ENCODE measurements around the gene MAST1.

Gene MAST1

GRCh38 chr19:12867120-12868099 lies 29.1 kb downstream of the MAST1 start:
- DNase-seq, result peak in 10 of 51 donors; percentile 1 to 44 (median 21)

GRCh38 chr19:12868540-12869112 lies 30.3 kb downstream of the MAST1 start:
- no peak for DNase-seq

GRCh38 chr19:12871681-12872080 lies 33.4 kb downstream of the MAST1 start:
- DNase-seq, result no peak

GRCh38 chr19:12872255-12872654 lies 33.9 kb downstream of the MAST1 start:
- no peak for DNase-seq

- DNase-seq, result peak in 1 of 51 donors; percentile 10
Observed at GRCh38 chr19:12872941-12873890, 34.9 kb downstream of the MAST1 start.

- no peak for DNase-seq
Observed at GRCh38 chr19:12873891-12874745, 35.8 kb downstream of the MAST1 start.

GRCh38 chr19:12875086-12875485 lies 36.8 kb downstream of the MAST1 start:
- no peak for DNase-seq

- DNase-seq, result peak in 17 of 51 donors; percentile 8 to 58 (median 27)
Observed at GRCh38 chr19:12880551-12881171, 42.3 kb downstream of the MAST1 start.

GRCh38 chr19:12881172-12881808 lies 43.0 kb downstream of the MAST1 start, which contains the start of gene DNASE2:
TSS of gene DNASE2 (minus strand) at chr19:12881449. CDS start at chr19:12881375, 74 bp downstream.
- peak in 50 of 51 donors; percentile 19 to 92 (median 80) for DNase-seq

- no peak for DNase-seq
Observed at GRCh38 chr19:12882589-12882988, 44.3 kb downstream of the MAST1 start.

GRCh38 chr19:12884202-12884601 lies 45.9 kb downstream of the MAST1 start:
- no peak for DNase-seq

GRCh38 chr19:12884627-12884925 lies 46.3 kb downstream of the MAST1 start:
- DNase-seq, result no peak

GRCh38 chr19:12884926-12885748 lies 46.8 kb downstream of the MAST1 start:
- DNase-seq, result peak in 39 of 51 donors; percentile 0 to 74 (median 31)

GRCh38 chr19:12885749-12886650 lies 47.7 kb downstream of the MAST1 start:
- peak in 1 of 51 donors; percentile 5 for DNase-seq

- DNase-seq, result no peak
Observed at GRCh38 chr19:12886651-12886968, 48.3 kb downstream of the MAST1 start.

- DNase-seq, result no peak
Observed at GRCh38 chr19:12886969-12887747, 48.8 kb downstream of the MAST1 start, which contains the start of gene KLF1. TSS of gene KLF1 (minus strand) at chr19:12887201. CDS start at chr19:12887140, 61 bp downstream.

Measured in hypothalamus (tissue), 51 donors.